ENCODE data around the gene SLC13A2.
A peak's percentile ranks its signal among the peaks of the same experiment; 100 is the strongest.

Gene SLC13A2

GRCh38 chr17:28493460-28493859 is 20.0 kb downstream of the SLC13A2 start:
- Mint-ChIP-seq H3K27me3 (ENCODE audit: low read depth) (peaks cover 8% of the 10 kb centered on the region), H3K9me3 (no peaks in the 10 kb centered on the region), H3K36me3 (ENCODE audit: low read depth) (no peaks in the 10 kb centered on the region), H3K4me1 (no peaks in the 10 kb centered on the region), H3K4me3 (no peak overlapping the region), H3K27ac (peak overlapping the region in 1 of 3 experiments; percentile 60)
- no peak for TF ChIP-seq CTCF (IDR thresholded peaks at IDR 0.05; ENCODE audit: unreplicated experiment in 3 of 3)

- Mint-ChIP-seq H3K36me3 (ENCODE audit: low read depth) (no peaks in the 10 kb centered on the region), H3K9me3 (no peaks in the 10 kb centered on the region), H3K4me1 (no peaks in the 10 kb centered on the region), H3K27me3 (ENCODE audit: low read depth) (peaks cover 8% of the 10 kb centered on the region), H3K27ac (no peak overlapping the region), H3K4me3 (no peak overlapping the region)
- peak; percentile 87 to 93 (median 90) for TF ChIP-seq CTCF (IDR thresholded peaks at IDR 0.05; ENCODE audit: unreplicated experiment in 3 of 3)
These were observed 21.2 kb downstream of the SLC13A2 start for GRCh38 chr17:28494445-28495188.

DNA sequence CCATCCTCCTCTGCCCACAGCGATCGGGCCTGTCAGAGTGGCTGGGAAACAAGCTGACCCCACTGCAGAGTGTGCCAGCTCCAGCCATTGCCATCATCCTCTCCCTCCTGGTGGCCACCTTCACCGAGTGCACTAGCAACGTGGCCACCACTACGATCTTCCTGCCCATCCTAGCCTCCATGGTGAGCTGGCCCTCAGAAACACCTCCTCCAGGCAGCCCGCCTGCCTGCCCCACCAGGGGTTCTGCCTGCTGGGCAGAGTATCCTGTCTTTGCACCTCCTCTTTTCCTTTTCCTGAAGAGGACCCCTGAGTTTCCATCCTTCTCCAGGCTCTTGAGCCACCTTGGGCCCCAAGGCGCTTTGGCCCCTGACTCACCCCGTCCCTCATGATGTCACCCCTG is 22.2 kb downstream of the SLC13A2 start:
- Mint-ChIP-seq H3K4me1 (peaks cover 3% of the 10 kb centered on the region), H3K27ac (no peak overlapping the region), H3K9me3 (no peaks in the 10 kb centered on the region), H3K4me3 (no peak overlapping the region), H3K36me3 (ENCODE audit: low read depth) (no peaks in the 10 kb centered on the region), H3K27me3 (ENCODE audit: low read depth) (peaks cover 8% of the 10 kb centered on the region)
- no peak for TF ChIP-seq CTCF (IDR thresholded peaks at IDR 0.05; ENCODE audit: unreplicated experiment in 3 of 3)

- TF ChIP-seq CTCF (IDR thresholded peaks at IDR 0.05; ENCODE audit: unreplicated experiment in 3 of 3), result no peak
- Mint-ChIP-seq H3K27me3 (ENCODE audit: low read depth) (peaks cover 8% of the 10 kb centered on the region), H3K36me3 (ENCODE audit: low read depth) (no peaks in the 10 kb centered on the region), H3K9me3 (no peaks in the 10 kb centered on the region), H3K27ac (no peak overlapping the region), H3K4me3 (no peak overlapping the region), H3K4me1 (peaks cover 11% of the 10 kb centered on the region)
These were observed 24.5 kb downstream of the SLC13A2 start for GRCh38 chr17:28497931-28498330.

DNA sequence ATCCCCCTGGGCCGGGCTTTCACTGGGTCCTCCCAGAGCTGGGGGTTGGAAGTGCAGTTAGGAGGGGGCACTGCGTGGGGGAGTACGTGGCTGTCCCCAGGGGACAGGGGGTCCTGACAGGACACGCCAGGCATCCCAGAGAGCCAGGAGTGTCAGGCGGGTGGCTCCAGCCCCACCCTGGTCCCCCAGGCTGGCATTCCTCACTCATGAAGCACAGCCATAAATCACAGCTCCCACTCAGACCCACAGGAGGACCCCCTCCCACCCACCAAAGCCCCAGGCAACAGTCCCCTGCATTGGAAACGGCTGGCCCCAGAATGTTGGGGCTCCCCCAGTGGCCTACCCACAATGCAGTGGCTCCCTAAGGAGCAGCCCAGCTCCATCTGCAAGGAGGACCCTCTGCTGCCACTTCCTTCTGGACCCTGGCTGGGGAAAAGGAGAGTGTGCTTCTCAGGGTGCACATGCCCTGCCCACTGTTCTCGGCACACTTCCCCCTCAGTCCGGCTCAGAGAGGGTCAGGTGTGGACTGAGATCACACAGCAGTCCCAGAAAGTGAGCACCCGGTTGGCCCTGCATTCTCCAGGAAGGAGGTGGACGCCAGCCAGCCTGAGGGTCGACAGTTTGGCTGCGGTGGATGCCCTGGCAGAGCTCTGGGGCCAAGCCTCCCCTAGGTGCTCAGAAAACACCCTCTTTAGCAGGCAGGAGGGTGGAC is 25.4 kb downstream of the SLC13A2 start:
- no peak overlapping the region for H3K4me3 Mint-ChIP-seq
- peaks cover 11% of the 10 kb centered on the region for H3K4me1 Mint-ChIP-seq
- no peaks in the 10 kb centered on the region for H3K9me3 Mint-ChIP-seq
- H3K27me3 Mint-ChIP-seq (ENCODE audit: low read depth), result peaks cover 8% of the 10 kb centered on the region
- TF ChIP-seq CTCF (IDR thresholded peaks at IDR 0.05; ENCODE audit: unreplicated experiment in 3 of 3), result no peak
- no peak overlapping the region for H3K27ac Mint-ChIP-seq
- no peaks in the 10 kb centered on the region for H3K36me3 Mint-ChIP-seq (ENCODE audit: low read depth)

DNA sequence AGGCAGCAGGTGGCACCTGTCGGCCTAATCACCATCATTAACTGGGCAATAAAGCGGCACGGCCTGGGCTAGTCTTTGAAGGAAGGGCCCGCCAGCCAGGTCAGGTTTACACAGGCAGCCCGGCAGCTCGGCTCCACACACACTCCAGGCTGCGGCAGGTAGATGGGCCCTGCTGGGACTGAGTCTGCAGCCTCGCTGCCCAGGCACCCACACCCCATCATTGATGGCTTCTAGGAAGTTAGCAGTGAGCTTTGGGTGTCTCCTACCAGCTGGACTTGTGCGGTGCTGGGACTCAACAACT is 25.9 kb downstream of the SLC13A2 start:
- Mint-ChIP-seq H3K4me3 (no peak overlapping the region), H3K4me1 (peaks cover 11% of the 10 kb centered on the region), H3K9me3 (no peaks in the 10 kb centered on the region), H3K36me3 (ENCODE audit: low read depth) (no peaks in the 10 kb centered on the region), H3K27ac (no peak overlapping the region), H3K27me3 (ENCODE audit: low read depth) (peaks cover 8% of the 10 kb centered on the region)
- no peak for TF ChIP-seq CTCF (IDR thresholded peaks at IDR 0.05; ENCODE audit: unreplicated experiment in 3 of 3)
